GM19397 (cell line): ENCODE results near the gene TP63.
"Not testable (repeated sequence)": the region's sequence is repeated elsewhere in the genome, so short reads cannot be mapped to it uniquely, and the experiment has no call there.

ENCODE experiments used
- ATAC-seq: cut with Tn5 transposase; IDR thresholded peaks from one replicate; pipeline ENCODE4 v1.9.1; 2021; ENCODE audit warnings: mild to moderate bottlenecking, moderate library complexity; ENCODE audit not compliant: unreplicated experiment

Gene TP63

GRCh38 chr3:189631373-189631408, at the start of gene TP63:
TP63 (plus strand) TSS chr3:189631389; CDS start chr3:189631516, 127 bp downstream.
- no peak for ATAC-seq

GRCh38 chr3:189582179-189582578, 49.0 kb upstream of the TP63 start:
- ATAC-seq, result no peak

GRCh38 chr3:189584645-189585044, 46.5 kb upstream of the TP63 start:
- no peak for ATAC-seq

- ATAC-seq, result peak; percentile 55
Observed at GRCh38 chr3:189586941-189587663, 44.1 kb upstream of the TP63 start.

GRCh38 chr3:189587664-189588040, 43.5 kb upstream of the TP63 start:
- no peak for ATAC-seq

GRCh38 chr3:189588070-189588469, 43.1 kb upstream of the TP63 start:
- no peak for ATAC-seq

- ATAC-seq, result no peak
Observed at GRCh38 chr3:189588475-189589178, 42.6 kb upstream of the TP63 start.

GRCh38 chr3:189589179-189589569, 42.0 kb upstream of the TP63 start:
- no peak for ATAC-seq

- ATAC-seq, result no peak
Observed at GRCh38 chr3:189590223-189590622, 41.0 kb upstream of the TP63 start.

GRCh38 chr3:189593581-189593980, 37.6 kb upstream of the TP63 start:
- ATAC-seq, result no peak

GRCh38 chr3:189596078-189596979, 34.9 kb upstream of the TP63 start:
- ATAC-seq, result not testable (repeated sequence)

GRCh38 chr3:189597918-189598317, 33.3 kb upstream of the TP63 start:
- ATAC-seq, result no peak

- ATAC-seq, result no peak
Observed at GRCh38 chr3:189598530-189599225, 32.5 kb upstream of the TP63 start.

- no peak for ATAC-seq
Observed at GRCh38 chr3:189602471-189602870, 28.7 kb upstream of the TP63 start.

- ATAC-seq, result no peak
Observed at GRCh38 chr3:189605717-189606116, 25.5 kb upstream of the TP63 start.

GRCh38 chr3:189606774-189607173, 24.4 kb upstream of the TP63 start:
- no peak for ATAC-seq

GRCh38 chr3:189612641-189613040, 18.5 kb upstream of the TP63 start:
- not testable (repeated sequence) for ATAC-seq

- no peak for ATAC-seq
Observed at GRCh38 chr3:189613122-189613521, 18.1 kb upstream of the TP63 start.

- ATAC-seq, result no peak
Observed at GRCh38 chr3:189621948-189622603, 9.1 kb upstream of the TP63 start.

GRCh38 chr3:189622629-189623028, 8.6 kb upstream of the TP63 start:
- ATAC-seq, result no peak

GRCh38 chr3:189624130-189624529, 7.1 kb upstream of the TP63 start:
- ATAC-seq, result no peak
